Body of pancreas (tissue), 4 donors: ENCODE measurements around the gene LAPTM5.

Experiments
- POLR2A ChIP-seq, 3 donors: fragments of 450-650 bp; IDR thresholded peaks; one replicate each; pipeline ENCODE4 v1.6.1; 2016; ENCODE audit warnings: antibody characterized with exemption in 3 of 3, mild to moderate bottlenecking in 2 of 3
- TF ChIP-seq, protein P1 (sequence below), 7 experiments: fragments of 450-650 bp in 4 of 7; fragments of 200-600 bp in 3 of 7; sonication (generic) in 3 of 7; IDR thresholded peaks; one replicate each; pipeline ENCODE4 v1.5.1; 2016 to 2019; ENCODE audit warnings: antibody characterized with exemption in 7 of 7

DNA sequence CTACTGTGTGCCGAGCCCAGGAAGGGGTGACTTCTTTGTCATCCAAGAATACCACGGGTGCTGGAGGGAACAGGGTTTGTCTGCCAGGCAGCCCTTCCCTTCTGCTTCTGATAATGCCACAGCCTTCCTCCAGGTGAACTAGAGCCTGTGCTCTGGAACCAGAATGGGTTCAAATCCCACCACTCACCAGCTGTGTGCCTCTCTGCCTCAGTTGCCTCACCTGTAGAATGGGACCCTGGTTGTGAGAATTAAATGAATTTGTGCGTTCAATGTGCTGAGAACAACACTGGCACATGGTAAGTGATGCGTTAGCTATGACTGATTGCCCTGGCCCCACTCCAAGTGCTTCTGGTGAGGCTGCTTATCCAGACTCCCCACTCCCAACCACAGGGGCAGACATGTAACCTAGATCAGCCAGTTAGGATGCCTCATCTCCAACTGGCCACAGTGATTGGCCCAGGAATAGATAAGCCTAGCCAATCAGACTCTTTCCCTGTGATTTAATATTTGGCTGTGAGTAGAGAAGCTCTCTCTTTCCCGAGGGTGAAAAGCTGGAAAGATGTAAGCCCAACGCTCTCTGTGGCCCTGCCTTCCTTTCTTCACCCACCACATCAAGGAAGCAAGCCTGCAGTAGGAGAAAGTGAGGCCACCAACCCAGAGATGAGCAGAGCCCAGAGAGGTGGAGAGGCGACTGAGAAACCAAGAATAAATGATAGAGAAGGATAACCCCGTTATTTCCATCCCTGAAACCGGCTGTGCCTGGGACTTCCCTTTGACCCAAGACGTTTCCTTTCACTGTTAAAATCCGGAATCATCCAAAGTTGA, 20.8 kb upstream of the LAPTM5 start:
- TF ChIP-seq, protein P1, sequence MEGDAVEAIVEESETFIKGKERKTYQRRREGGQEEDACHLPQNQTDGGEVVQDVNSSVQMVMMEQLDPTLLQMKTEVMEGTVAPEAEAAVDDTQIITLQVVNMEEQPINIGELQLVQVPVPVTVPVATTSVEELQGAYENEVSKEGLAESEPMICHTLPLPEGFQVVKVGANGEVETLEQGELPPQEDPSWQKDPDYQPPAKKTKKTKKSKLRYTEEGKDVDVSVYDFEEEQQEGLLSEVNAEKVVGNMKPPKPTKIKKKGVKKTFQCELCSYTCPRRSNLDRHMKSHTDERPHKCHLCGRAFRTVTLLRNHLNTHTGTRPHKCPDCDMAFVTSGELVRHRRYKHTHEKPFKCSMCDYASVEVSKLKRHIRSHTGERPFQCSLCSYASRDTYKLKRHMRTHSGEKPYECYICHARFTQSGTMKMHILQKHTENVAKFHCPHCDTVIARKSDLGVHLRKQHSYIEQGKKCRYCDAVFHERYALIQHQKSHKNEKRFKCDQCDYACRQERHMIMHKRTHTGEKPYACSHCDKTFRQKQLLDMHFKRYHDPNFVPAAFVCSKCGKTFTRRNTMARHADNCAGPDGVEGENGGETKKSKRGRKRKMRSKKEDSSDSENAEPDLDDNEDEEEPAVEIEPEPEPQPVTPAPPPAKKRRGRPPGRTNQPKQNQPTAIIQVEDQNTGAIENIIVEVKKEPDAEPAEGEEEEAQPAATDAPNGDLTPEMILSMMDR (IDR thresholded peaks at IDR 0.05), result no peak
- TF ChIP-seq POLR2A (IDR thresholded peaks at IDR 0.05), result no peak
